Measurements from ENCODE around the gene DERA. TPM values are rescaled to one million over a fixed set of nuclear protein-coding genes. Genes with fewer than 3 reads are reported as not detected.
A peak's percentile ranks its signal among the peaks of the same experiment; 100 is the strongest.

The DERA gene
- total and polyA plus RNA-seq, 9 of the 15 experiments (the other 6 are each of a cell fraction or from before 2014, with no cell fraction given) = 5.5 to 15.5 (median 7.8) TPM

DNA sequence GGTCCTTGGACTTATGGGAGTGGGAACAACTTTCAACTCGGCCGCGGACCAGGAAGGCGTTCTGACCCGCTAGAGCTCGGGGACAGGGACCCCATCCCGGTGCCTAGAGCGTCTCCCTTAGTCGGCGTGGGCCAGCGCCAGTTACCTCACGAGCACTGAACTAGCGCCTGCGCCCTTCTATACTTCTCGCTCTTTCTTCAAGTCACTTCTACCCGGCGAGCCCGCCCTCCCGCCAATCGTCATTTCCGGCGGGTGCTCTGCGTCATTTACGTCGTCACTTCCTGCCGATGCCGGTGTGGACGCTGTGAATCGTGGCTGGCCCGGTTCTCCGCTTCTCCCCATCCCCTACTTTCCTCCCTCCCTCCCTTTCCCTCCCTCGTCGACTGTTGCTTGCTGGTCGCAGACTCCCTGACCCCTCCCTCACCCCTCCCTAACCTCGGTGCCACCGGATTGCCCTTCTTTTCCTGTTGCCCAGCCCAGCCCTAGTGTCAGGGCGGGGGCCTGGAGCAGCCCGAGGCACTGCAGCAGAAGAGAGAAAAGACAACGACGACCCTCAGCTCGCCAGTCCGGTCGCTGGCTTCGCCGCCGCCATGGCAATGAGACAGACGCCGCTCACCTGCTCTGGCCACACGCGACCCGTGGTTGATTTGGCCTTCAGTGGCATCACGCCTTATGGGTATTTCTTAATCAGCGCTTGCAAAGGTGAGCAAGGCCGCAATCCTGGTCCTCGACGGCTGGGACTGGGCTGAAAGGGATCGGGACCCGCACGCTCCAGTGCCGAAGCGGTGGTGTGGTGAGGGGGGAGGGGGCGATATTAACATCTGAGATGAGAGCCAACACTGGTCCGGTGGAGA is 28.8 kb upstream of the DERA start, which contains the start of gene STRAP (continued):
- TF ChIP-seq YY1 (IDR thresholded peaks at IDR 0.05; ENCODE audit: borderline replicate concordance in 1 of 3, control insufficient read depth in 1 of 3, extremely low read depth in 1 of 3, insufficient read depth in 3 of 3, insufficient read length in 1 of 3, insufficient replicate concordance in 2 of 3, low read depth in 1 of 3, low read length in 2 of 3) (peak in 1 of 3 experiments; percentile 50), FIP1L1 (IDR thresholded peaks at IDR 0.05; ENCODE audit: low read depth, low read length, poor library complexity, severe bottlenecking) (no peak), SIN3B (IDR thresholded peaks at IDR 0.05; ENCODE audit: low read depth) (no peak), POLR2G (IDR thresholded peaks at IDR 0.05; ENCODE audit: low read depth, low read length) (peak; percentile 95), SIRT6 (IDR thresholded peaks at IDR 0.05; ENCODE audit: low read depth, low read length) (no peak), HDAC8 (tag; IDR thresholded peaks at IDR 0.05) (no peak), ZNF76 (CRISPR knock-in tag; IDR thresholded peaks at IDR 0.05; ENCODE audit: borderline replicate concordance) (no peak), CREB3L1 (IDR thresholded peaks at IDR 0.05; ENCODE audit: borderline replicate concordance, low read depth) (no peak), NR2C2 (CRISPR knock-in tag; IDR thresholded peaks at IDR 0.05) (no peak), NR2C2 (tag; IDR thresholded peaks at IDR 0.05) (peak; percentile 37; the same call in 1 of the 2 replicates), TBL1XR1 (IDR thresholded peaks at IDR 0.05; ENCODE audit: low read length in 2 of 2) (peak in 1 of 2 experiments; percentile 35; a peak in 1 of 4 replicates), SNRNP70 (optimal IDR thresholded peaks at IDR 0.05; ENCODE audit: low read depth, low read length) (no peak), NCOA6 (IDR thresholded peaks at IDR 0.05) (0 out of 2 replicates have a peak, but pooled peaks have one; percentile 29), RUNX1 (IDR thresholded peaks at IDR 0.05; ENCODE audit: low read depth) (no peak), GATAD2A (IDR thresholded peaks at IDR 0.05) (no peak), DDX20 (tag; IDR thresholded peaks at IDR 0.05; ENCODE audit: low read depth) (no peak), SUPT5H (IDR thresholded peaks at IDR 0.05) (peak; percentile 92)
- TF ChIP-seq, protein P1, sequence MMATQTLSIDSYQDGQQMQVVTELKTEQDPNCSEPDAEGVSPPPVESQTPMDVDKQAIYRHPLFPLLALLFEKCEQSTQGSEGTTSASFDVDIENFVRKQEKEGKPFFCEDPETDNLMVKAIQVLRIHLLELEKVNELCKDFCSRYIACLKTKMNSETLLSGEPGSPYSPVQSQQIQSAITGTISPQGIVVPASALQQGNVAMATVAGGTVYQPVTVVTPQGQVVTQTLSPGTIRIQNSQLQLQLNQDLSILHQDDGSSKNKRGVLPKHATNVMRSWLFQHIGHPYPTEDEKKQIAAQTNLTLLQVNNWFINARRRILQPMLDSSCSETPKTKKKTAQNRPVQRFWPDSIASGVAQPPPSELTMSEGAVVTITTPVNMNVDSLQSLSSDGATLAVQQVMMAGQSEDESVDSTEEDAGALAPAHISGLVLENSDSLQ (IDR thresholded peaks at IDR 0.05) = peak; percentile 63; the same call in 1 of the 2 replicates
- TF ChIP-seq, protein P2, sequence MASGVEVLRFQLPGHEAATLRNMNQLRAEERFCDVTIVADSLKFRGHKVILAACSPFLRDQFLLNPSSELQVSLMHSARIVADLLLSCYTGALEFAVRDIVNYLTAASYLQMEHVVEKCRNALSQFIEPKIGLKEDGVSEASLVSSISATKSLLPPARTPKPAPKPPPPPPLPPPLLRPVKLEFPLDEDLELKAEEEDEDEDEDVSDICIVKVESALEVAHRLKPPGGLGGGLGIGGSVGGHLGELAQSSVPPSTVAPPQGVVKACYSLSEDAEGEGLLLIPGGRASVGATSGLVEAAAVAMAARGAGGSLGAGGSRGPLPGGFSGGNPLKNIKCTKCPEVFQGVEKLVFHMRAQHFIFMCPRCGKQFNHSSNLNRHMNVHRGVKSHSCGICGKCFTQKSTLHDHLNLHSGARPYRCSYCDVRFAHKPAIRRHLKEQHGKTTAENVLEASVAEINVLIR (CRISPR knock-in tag; IDR thresholded peaks at IDR 0.05) = peak; percentile 90
- TF ChIP-seq, protein P3, sequence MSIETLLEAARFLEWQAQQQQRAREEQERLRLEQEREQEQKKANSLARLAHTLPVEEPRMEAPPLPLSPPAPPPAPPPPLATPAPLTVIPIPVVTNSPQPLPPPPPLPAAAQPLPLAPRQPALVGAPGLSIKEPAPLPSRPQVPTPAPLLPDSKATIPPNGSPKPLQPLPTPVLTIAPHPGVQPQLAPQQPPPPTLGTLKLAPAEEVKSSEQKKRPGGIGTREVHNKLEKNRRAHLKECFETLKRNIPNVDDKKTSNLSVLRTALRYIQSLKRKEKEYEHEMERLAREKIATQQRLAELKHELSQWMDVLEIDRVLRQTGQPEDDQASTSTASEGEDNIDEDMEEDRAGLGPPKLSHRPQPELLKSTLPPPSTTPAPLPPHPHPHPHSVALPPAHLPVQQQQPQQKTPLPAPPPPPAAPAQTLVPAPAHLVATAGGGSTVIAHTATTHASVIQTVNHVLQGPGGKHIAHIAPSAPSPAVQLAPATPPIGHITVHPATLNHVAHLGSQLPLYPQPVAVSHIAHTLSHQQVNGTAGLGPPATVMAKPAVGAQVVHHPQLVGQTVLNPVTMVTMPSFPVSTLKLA (conservative IDR thresholded peaks at IDR 0.05) = peak in 1 of 2 experiments; percentile 65; a peak in 3 of 4 replicates

All from K562 (cell line).